ENCODE results near the gene GRIP1.
A peak's percentile ranks its signal among the peaks of the same experiment; 100 is the strongest.

The GRIP1 gene

DNA sequence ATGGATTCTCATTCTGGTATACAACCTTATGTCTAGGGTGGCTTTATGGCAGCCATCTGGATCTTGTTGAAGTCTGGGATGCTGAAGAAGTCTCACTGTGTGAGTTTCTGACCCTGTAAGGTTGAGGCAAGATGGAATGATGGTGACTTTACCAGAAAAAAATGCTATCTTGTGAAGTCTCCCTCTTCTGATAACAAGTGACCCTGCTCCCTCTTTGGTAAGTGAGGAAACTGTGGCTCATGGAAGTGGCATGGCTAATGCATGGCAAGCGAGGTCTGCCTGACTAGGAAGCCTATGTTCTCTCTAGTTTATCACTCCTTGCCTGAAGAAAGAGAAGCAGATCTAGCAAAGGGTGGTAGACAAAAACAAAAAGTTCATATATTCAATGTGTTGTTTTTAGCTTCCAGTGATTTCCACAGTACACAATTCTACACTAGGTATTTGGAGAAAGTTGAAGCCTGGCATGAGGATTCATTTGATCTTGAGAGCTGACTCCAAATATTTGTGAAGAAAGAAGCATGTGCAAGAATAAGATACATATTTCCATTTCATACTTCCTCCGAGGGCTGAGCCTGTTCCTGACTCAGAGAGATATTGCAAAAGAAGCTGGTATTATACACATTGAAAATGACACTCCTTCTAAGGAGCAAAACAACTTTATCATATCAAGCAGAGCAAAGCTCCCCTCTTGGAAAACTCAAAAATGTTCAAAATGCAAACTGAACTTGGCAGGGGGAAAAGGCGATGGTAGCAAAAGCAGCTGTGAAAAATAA lies 313.0 kb downstream of the GRIP1 start:
- DNase-seq: peak in 1 of 2 experiments; percentile 2

GRCh38 chr12:66361703-66362102 lies 317.2 kb downstream of the GRIP1 start:
- DNase-seq: no peak

- no peak for DNase-seq
Observed at GRCh38 chr12:66359300-66359699, 319.6 kb downstream of the GRIP1 start.

DNA sequence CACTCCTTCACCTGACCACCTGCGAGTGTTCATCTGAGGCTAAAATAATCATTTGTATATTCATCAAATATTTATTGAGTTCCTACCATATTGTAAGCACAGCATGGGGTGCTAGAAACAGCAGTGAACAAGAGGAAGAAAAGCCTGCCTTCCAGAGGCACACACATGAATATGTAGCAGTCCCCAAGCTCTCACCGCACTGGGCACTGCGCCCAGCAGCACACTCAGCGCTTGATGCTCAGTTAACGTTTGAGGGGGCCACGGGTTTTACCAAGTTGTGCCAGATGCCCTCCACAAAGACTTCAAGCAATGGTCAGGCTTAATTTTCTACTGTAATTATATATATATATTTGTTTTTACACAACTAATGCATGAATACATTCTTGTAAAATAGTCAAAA lies 324.6 kb downstream of the GRIP1 start:
- no peak for DNase-seq

GRCh38 chr12:66352899-66353298 lies 326.0 kb downstream of the GRIP1 start:
- no peak for DNase-seq

GRCh38 chr12:66352197-66352596 lies 326.7 kb downstream of the GRIP1 start:
- DNase-seq: peak; percentile 54 to 65

- DNase-seq: no peak
Observed at GRCh38 chr12:66351301-66351700, 327.6 kb downstream of the GRIP1 start.

DNA sequence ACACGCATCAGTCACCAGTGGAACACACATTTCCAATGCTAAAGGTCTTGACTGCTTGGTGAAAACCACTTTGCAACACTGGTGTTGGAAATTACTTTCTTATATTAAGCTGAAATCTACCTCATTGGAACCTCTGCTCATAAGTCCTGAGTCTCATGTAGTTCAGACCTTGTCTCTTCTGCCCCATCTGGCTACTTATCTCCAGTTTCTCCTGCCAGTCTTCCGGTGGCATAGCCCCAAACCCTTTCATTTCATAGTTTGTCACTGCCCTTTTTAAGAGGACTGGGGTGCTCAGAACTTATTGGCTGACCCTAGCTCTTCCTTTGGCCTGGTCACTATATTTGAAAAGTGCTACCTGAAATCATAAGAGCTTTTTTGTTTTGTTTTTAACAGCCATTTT lies 332.9 kb downstream of the GRIP1 start:
- no peak for DNase-seq

GRCh38 chr12:66345212-66345611 lies 333.7 kb downstream of the GRIP1 start:
- DNase-seq: no peak

GRCh38 chr12:66341126-66341525 lies 337.8 kb downstream of the GRIP1 start:
- DNase-seq: no peak

DNA sequence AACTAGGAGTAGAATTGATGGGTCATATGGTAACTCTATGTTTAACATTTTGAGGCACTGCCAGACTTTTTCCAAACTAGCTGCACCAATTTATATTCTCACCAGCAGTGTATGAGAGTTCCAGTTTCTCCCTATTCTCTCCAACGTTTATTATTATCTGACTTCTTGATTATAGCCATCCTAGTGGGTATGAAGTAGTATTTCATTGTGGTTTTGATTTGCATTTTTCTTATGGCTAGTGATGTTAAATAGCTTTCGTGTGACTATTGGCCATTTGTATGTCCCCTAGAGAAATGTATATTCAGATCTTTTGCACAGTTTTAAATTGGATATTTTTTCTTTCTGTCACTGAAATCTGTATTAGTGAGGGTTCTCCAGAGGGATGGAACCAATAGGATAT lies 338.7 kb downstream of the GRIP1 start:
- DNase-seq: no peak

- no peak for DNase-seq
Observed at GRCh38 chr12:66337381-66338010, 341.4 kb downstream of the GRIP1 start.

DNA sequence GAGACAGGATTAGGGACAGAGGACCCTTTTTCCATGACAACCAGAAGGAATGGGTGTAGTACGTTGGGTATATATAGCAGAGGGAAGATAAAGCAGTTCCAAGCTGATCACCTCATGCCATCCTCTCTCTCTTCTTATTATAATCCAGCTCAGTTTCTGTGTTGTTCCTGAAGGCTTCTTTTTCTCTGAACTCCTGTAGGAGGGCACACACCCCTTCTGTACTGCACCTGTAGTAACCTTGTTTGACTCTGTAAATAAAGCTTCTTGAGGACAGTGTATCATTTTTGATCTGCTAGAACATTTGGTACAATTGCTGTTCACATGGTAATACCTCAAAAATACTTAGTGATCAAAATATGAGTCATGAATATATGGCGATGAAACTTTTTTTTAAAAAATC lies 343.1 kb downstream of the GRIP1 start:
- DNase-seq: no peak

- no peak for DNase-seq
Observed at GRCh38 chr12:66331814-66332213, 347.1 kb downstream of the GRIP1 start.

- DNase-seq: no peak
Observed at GRCh38 chr12:66331016-66331415, 347.9 kb downstream of the GRIP1 start.

GRCh38 chr12:66329941-66330340 lies 348.9 kb downstream of the GRIP1 start:
- no peak for DNase-seq

DNA sequence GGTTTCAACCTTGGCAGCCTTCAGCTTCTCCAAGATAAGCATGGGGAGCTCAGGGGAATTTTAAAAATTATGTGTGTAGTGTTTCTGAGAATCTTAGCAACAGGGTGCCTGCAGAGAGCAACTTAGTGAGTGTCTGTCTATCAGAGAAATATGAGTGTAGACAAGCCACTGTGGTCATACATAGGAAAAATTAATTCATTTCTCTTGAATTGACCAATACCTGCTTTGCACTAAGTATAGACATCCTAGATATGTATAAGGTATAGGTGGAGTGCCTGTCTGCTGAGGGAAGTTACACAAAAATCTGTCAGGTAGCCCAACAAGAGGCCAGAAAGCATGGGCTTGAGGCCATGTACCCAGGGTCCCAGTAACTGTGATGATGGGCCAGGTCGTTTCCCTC lies 355.9 kb downstream of the GRIP1 start:
- no peak for DNase-seq

DNA sequence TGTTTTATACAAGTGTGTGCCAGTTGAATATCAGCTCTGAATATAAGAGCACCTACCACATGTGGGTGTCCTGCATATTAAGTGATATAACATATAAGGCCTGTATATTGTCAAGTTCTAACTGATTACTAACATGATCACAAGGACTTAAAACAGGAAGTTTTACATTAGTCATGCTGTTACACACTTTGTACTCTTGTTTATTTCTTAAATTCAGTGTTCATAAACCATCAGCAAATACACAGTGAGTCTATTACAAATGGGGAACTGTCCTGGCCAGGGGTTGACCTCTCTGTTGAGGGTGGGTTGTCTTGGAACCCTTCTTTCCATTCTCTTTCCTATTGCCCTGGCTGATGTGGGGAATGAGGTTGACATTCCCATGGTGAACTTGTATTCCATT lies 357.4 kb downstream of the GRIP1 start:
- no peak for DNase-seq

DNA sequence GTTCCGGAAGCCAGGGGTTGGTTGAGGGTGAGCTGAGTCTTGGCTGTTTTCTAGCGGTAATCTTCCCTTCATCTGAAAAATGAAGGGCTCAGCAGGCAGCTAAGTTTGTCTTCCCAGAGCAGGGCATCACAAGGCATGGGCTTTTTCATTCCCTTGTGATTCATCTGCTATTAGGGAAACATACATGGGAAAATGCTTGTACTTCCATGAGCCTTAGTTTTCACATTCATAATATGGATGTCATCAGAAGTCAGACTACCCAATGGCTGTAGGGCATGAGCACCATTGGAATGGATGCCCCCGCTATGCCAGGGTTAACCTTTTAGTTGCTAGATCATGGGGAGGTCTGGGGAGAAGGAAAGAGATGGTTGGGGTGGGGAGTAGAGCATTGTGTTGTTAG lies 357.9 kb downstream of the GRIP1 start:
- DNase-seq: no peak

- DNase-seq: no peak
Observed at GRCh38 chr12:66319266-66319954, 359.5 kb downstream of the GRIP1 start.

DNA sequence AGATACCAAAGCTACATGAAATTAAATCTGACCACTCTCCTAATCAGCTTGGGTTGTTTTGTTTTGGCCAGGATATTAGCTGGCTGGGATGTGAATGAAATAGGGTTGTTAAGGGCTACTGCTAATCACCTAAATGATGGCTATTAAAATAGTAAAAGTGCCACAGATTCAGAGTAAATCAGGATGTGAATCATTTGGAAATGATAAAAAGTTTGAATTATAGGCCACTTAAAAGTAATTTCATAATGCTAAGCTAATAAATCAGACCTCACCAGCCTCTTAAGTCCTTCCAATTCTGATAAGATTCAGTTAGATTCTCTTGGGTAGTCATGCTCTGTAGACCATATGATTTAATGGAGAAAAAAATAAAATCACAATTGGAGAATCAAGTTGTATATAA lies 364.6 kb downstream of the GRIP1 start:
- DNase-seq: no peak

DNA sequence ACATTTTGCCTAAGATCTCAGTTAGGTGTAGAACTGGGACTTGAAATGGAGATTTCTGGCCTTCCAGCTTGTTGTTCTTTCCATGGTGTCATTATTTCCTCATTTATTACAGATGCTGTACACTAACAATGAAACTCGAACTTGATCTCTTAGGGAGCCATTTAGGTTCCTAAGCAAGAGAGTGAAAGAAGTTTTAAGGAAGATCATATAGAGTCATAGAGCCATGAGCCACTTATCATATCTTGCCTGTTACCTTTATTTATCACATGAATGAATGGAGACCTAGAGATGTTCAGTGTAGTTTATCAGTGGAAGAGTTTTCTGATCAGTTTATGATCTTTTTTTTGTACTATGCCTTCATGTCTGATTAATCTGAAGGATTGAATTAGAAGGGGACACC lies 366.7 kb downstream of the GRIP1 start:
- DNase-seq: no peak

- no peak for DNase-seq
Observed at GRCh38 chr12:66309606-66310005, 369.3 kb downstream of the GRIP1 start.

GRCh38 chr12:66304296-66304900 lies 374.5 kb downstream of the GRIP1 start:
- DNase-seq: no peak
